Neural cell (in vitro differentiated cells): ENCODE data around the gene SLC6A1.

Source experiments
- EP300 ChIP-seq: fragments of 450-650 bp; conservative IDR thresholded peaks from 2 replicates; pipeline ENCODE4 v1.6.1; 2014; ENCODE audit warnings: antibody characterized with exemption, mild to moderate bottlenecking, moderate library complexity; ENCODE audit not compliant: poor library complexity, severe bottlenecking
- EZH2 ChIP-seq: fragments of 200-600, 300-800 bp; shearing (Covaris generic), sonication (generic); IDR thresholded peaks from 2 replicates; pipeline ENCODE4 v1.6.1; 2014; ENCODE audit warnings: antibody characterized with exemption, low read length, borderline replicate concordance, mild to moderate bottlenecking; ENCODE audit not compliant: insufficient read depth, poor library complexity, severe bottlenecking
- POLR2AphosphoS5 ChIP-seq: IDR thresholded peaks from 2 replicates; pipeline ENCODE4 v1.6.1; 2012
- RAD21 ChIP-seq: fragments of 450-650 bp; conservative IDR thresholded peaks from 2 replicates; pipeline ENCODE4 v1.6.1; 2014; ENCODE audit warnings: antibody characterized with exemption, mild to moderate bottlenecking, moderate library complexity
- SMC3 ChIP-seq: fragments of 450-650 bp; conservative IDR thresholded peaks from 2 replicates; pipeline ENCODE4 v1.6.1; 2014; ENCODE audit warnings: antibody characterized with exemption, mild to moderate bottlenecking, moderate library complexity; ENCODE audit not compliant: poor library complexity
- TF ChIP-seq, protein P1 (sequence below): fragments of 450-650 bp; IDR thresholded peaks from 2 replicates; pipeline ENCODE4 v1.5.1; 2014; ENCODE audit warnings: antibody characterized with exemption, mild to moderate bottlenecking, moderate library complexity; ENCODE audit not compliant: poor library complexity, severe bottlenecking
- TF ChIP-seq, protein P2 (sequence below): IDR thresholded peaks from 2 replicates; pipeline ENCODE4 v1.6.1; 2012; ENCODE audit warnings: borderline replicate concordance

DNA sequence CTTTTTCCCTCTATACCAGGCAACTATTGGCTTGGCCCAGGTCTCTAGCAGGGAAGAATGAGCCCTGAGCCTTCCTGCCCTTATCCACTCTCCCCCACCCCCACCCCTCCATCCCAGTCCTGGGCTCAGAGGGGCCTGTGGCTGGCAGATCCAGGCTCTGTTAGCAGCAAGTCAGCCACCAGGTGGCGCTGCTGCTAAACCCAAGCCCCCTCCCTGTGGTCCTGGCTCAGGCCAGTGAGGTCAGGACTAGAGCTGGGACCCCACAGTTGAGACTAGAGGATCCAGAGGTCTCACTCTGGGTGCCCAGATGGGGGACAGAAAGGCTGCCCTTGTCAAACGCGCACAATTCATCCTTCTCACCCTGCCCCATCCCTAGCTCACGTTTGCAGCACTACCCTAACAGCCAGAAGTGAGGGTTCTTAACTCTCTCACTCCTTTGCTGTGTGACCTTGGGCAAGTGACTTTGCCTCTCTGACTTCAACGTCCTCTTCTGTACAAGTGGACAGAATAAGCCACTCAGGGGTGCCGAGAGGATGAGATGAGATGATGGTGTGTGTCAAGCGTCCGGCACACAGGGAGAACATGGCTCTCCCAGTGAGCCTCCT lies 46.8 kb upstream of the SLC6A1 start:
- TF ChIP-seq EZH2 (no peak), EP300 (no peak), SMC3 (peak; percentile 92), RAD21 (peak; percentile 84), POLR2AphosphoS5 (no peak)
- TF ChIP-seq, protein P1, sequence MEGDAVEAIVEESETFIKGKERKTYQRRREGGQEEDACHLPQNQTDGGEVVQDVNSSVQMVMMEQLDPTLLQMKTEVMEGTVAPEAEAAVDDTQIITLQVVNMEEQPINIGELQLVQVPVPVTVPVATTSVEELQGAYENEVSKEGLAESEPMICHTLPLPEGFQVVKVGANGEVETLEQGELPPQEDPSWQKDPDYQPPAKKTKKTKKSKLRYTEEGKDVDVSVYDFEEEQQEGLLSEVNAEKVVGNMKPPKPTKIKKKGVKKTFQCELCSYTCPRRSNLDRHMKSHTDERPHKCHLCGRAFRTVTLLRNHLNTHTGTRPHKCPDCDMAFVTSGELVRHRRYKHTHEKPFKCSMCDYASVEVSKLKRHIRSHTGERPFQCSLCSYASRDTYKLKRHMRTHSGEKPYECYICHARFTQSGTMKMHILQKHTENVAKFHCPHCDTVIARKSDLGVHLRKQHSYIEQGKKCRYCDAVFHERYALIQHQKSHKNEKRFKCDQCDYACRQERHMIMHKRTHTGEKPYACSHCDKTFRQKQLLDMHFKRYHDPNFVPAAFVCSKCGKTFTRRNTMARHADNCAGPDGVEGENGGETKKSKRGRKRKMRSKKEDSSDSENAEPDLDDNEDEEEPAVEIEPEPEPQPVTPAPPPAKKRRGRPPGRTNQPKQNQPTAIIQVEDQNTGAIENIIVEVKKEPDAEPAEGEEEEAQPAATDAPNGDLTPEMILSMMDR: peak; percentile 86
- TF ChIP-seq, protein P2, sequence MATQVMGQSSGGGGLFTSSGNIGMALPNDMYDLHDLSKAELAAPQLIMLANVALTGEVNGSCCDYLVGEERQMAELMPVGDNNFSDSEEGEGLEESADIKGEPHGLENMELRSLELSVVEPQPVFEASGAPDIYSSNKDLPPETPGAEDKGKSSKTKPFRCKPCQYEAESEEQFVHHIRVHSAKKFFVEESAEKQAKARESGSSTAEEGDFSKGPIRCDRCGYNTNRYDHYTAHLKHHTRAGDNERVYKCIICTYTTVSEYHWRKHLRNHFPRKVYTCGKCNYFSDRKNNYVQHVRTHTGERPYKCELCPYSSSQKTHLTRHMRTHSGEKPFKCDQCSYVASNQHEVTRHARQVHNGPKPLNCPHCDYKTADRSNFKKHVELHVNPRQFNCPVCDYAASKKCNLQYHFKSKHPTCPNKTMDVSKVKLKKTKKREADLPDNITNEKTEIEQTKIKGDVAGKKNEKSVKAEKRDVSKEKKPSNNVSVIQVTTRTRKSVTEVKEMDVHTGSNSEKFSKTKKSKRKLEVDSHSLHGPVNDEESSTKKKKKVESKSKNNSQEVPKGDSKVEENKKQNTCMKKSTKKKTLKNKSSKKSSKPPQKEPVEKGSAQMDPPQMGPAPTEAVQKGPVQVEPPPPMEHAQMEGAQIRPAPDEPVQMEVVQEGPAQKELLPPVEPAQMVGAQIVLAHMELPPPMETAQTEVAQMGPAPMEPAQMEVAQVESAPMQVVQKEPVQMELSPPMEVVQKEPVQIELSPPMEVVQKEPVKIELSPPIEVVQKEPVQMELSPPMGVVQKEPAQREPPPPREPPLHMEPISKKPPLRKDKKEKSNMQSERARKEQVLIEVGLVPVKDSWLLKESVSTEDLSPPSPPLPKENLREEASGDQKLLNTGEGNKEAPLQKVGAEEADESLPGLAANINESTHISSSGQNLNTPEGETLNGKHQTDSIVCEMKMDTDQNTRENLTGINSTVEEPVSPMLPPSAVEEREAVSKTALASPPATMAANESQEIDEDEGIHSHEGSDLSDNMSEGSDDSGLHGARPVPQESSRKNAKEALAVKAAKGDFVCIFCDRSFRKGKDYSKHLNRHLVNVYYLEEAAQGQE: no peak
